NT2/D1 (cell line): ENCODE results near the gene SKIDA1.

Experiments used
- SUZ12 ChIP-seq: IDR thresholded peaks from 2 replicates; pipeline ENCODE4 v1.6.1; 2011; ENCODE audit not compliant: insufficient read length, insufficient read depth; ENCODE audit errors: extremely low read depth
- YY1 ChIP-seq: IDR thresholded peaks from 2 replicates; pipeline ENCODE4 v1.6.1; 2011; ENCODE audit not compliant: insufficient read length, insufficient read depth
- ZNF274 ChIP-seq: IDR thresholded peaks from 2 replicates; pipeline ENCODE4 v1.6.1; 2011; ENCODE audit warnings: mild to moderate bottlenecking, low read depth, low read length

- TF ChIP-seq YY1 (no peak), SUZ12 (no peak), ZNF274 (no peak)
Measured at GRCh38 chr10:21531164-21531563, 5.7 kb upstream of the SKIDA1 start.
